ENCODE data around the gene WDR5.
A peak's percentile ranks its signal among the peaks of the same experiment; 100 is the strongest.

Gene WDR5

GRCh38 chr9:134128727-134129679, 6.9 kb upstream of the WDR5 start:
- Histone ChIP-seq H3K36me3 (ENCODE audit: control insufficient read depth, insufficient read depth, low read length) (no peaks in the 10 kb centered on the region), H3K4ac (ENCODE audit: low read depth, low read length) (no peak overlapping the region), H2BK120ac (ENCODE audit: low read depth, low read length) (no peak overlapping the region), H3K79me1 (ENCODE audit: low read length) (no peaks in the 10 kb centered on the region), H3K27ac (ENCODE audit: low read depth, low read length) (no peak overlapping the region), H3K4me1 (ENCODE audit: control insufficient read depth, low read depth, low read length) (no peaks in the 10 kb centered on the region), H3K18ac (ENCODE audit: low read length) (no peak overlapping the region), H2BK15ac (replicated peaks; ENCODE audit: low read depth) (no peak overlapping the region), H3K4me3 (ENCODE audit: low read length) (no peak overlapping the region), H3K9ac (ENCODE audit: low read length) (no peak overlapping the region), H2AK5ac (ENCODE audit: low read length) (no peak overlapping the region), H3K27me3 (ENCODE audit: insufficient read depth, low read length, poor library complexity) (no peaks in the 10 kb centered on the region), H4K8ac (ENCODE audit: low read depth, low read length) (no peak overlapping the region), H4K5ac (ENCODE audit: low read length) (no peak overlapping the region), H3K4me2 (ENCODE audit: low read length) (no peak overlapping the region), H2BK5ac (ENCODE audit: low read length) (no peak overlapping the region), H3K23ac (ENCODE audit: low read length) (no peak overlapping the region), H3K56ac (ENCODE audit: low read length) (peak overlapping the region; percentile 10), H3K79me2 (ENCODE audit: control insufficient read depth, insufficient read depth, low read length) (no peaks in the 10 kb centered on the region)
- no CpG with 5 or more reads among the region's 38 CpGs for WGBS (ENCODE audit: extremely low coverage, insufficient coverage, low lambda C conversion rate)
- DNase-seq, result no peak

- Histone ChIP-seq H3K4me2 (ENCODE audit: low read length) (no peak overlapping the region), H2AK5ac (ENCODE audit: low read length) (no peak overlapping the region), H3K9ac (ENCODE audit: low read length) (peak overlapping the region; percentile 8), H3K18ac (ENCODE audit: low read length) (no peak overlapping the region), H3K79me2 (ENCODE audit: control insufficient read depth, insufficient read depth, low read length) (no peaks in the 10 kb centered on the region), H3K27ac (ENCODE audit: low read depth, low read length) (peak overlapping the region; percentile 8), H3K4me3 (ENCODE audit: low read length) (no peak overlapping the region), H3K27me3 (ENCODE audit: insufficient read depth, low read length, poor library complexity) (no peaks in the 10 kb centered on the region), H3K4me1 (ENCODE audit: control insufficient read depth, low read depth, low read length) (no peaks in the 10 kb centered on the region), H3K23ac (ENCODE audit: low read length) (no peak overlapping the region), H2BK15ac (replicated peaks; ENCODE audit: low read depth) (no peak overlapping the region), H2BK120ac (ENCODE audit: low read depth, low read length) (no peak overlapping the region), H2BK5ac (ENCODE audit: low read length) (no peak overlapping the region), H4K8ac (ENCODE audit: low read depth, low read length) (no peak overlapping the region), H4K5ac (ENCODE audit: low read length) (no peak overlapping the region), H3K56ac (ENCODE audit: low read length) (peak overlapping the region; percentile 5), H3K36me3 (ENCODE audit: control insufficient read depth, insufficient read depth, low read length) (no peaks in the 10 kb centered on the region), H3K4ac (ENCODE audit: low read depth, low read length) (no peak overlapping the region), H3K79me1 (ENCODE audit: low read length) (no peaks in the 10 kb centered on the region)
- peak; percentile 86 for DNase-seq
- WGBS (ENCODE audit: extremely low coverage, insufficient coverage, low lambda C conversion rate), result no CpG with 5 or more reads among the region's 23 CpGs
These were observed 5.1 kb upstream of the WDR5 start for GRCh38 chr9:134130503-134131375.

- no peak overlapping the region for H3K23ac ChIP-seq (ENCODE audit: low read length)
- H3K9ac ChIP-seq (ENCODE audit: low read length), result no peak overlapping the region
- H3K4me3 ChIP-seq (ENCODE audit: low read length), result no peak overlapping the region
- WGBS (ENCODE audit: extremely low coverage, insufficient coverage, low lambda C conversion rate), result no CpG with 5 or more reads among the region's 13 CpGs
- DNase-seq, result peak; percentile 4
- no peak overlapping the region for H4K8ac ChIP-seq (ENCODE audit: low read depth, low read length)
- H2BK15ac ChIP-seq (replicated peaks; ENCODE audit: low read depth), result no peak overlapping the region
- H3K4me1 ChIP-seq (ENCODE audit: control insufficient read depth, low read depth, low read length), result no peaks in the 10 kb centered on the region
- H2BK5ac ChIP-seq (ENCODE audit: low read length), result no peak overlapping the region
- no peak overlapping the region for H3K18ac ChIP-seq (ENCODE audit: low read length)
- H3K4me2 ChIP-seq (ENCODE audit: low read length), result no peak overlapping the region
- H3K4ac ChIP-seq (ENCODE audit: low read depth, low read length), result no peak overlapping the region
- no peak overlapping the region for H3K27ac ChIP-seq (ENCODE audit: low read depth, low read length)
- peaks cover 1% of the 10 kb centered on the region for H3K79me1 ChIP-seq (ENCODE audit: low read length)
- no peak overlapping the region for H2AK5ac ChIP-seq (ENCODE audit: low read length)
- peak overlapping the region; percentile 6 for H3K56ac ChIP-seq (ENCODE audit: low read length)
- H3K36me3 ChIP-seq (ENCODE audit: control insufficient read depth, insufficient read depth, low read length), result no peaks in the 10 kb centered on the region
- H3K27me3 ChIP-seq (ENCODE audit: insufficient read depth, low read length, poor library complexity), result no peaks in the 10 kb centered on the region
- H3K79me2 ChIP-seq (ENCODE audit: control insufficient read depth, insufficient read depth, low read length), result peaks cover 4% of the 10 kb centered on the region
- H4K5ac ChIP-seq (ENCODE audit: low read length), result no peak overlapping the region
- H2BK120ac ChIP-seq (ENCODE audit: low read depth, low read length), result no peak overlapping the region
These were observed 4.2 kb upstream of the WDR5 start for GRCh38 chr9:134131471-134132207.

GRCh38 chr9:134132208-134132870, 3.5 kb upstream of the WDR5 start:
- Histone ChIP-seq H3K36me3 (ENCODE audit: control insufficient read depth, insufficient read depth, low read length) (no peaks in the 10 kb centered on the region), H2BK120ac (ENCODE audit: low read depth, low read length) (no peak overlapping the region), H3K79me1 (ENCODE audit: low read length) (peaks cover 4% of the 10 kb centered on the region), H3K56ac (ENCODE audit: low read length) (no peak overlapping the region), H3K23ac (ENCODE audit: low read length) (no peak overlapping the region), H3K18ac (ENCODE audit: low read length) (no peak overlapping the region), H3K4me2 (ENCODE audit: low read length) (no peak overlapping the region), H2BK15ac (replicated peaks; ENCODE audit: low read depth) (no peak overlapping the region), H3K4me3 (ENCODE audit: low read length) (no peak overlapping the region), H4K5ac (ENCODE audit: low read length) (no peak overlapping the region), H3K79me2 (ENCODE audit: control insufficient read depth, insufficient read depth, low read length) (peaks cover 11% of the 10 kb centered on the region), H3K4me1 (ENCODE audit: control insufficient read depth, low read depth, low read length) (no peaks in the 10 kb centered on the region), H3K4ac (ENCODE audit: low read depth, low read length) (no peak overlapping the region), H4K8ac (ENCODE audit: low read depth, low read length) (no peak overlapping the region), H2BK5ac (ENCODE audit: low read length) (no peak overlapping the region), H3K9ac (ENCODE audit: low read length) (no peak overlapping the region), H2AK5ac (ENCODE audit: low read length) (no peak overlapping the region), H3K27me3 (ENCODE audit: insufficient read depth, low read length, poor library complexity) (no peaks in the 10 kb centered on the region), H3K27ac (ENCODE audit: low read depth, low read length) (no peak overlapping the region)
- no peak for DNase-seq
- no CpG with 5 or more reads among the region's 19 CpGs for WGBS (ENCODE audit: extremely low coverage, insufficient coverage, low lambda C conversion rate)

- Histone ChIP-seq H3K79me2 (ENCODE audit: control insufficient read depth, insufficient read depth, low read length) (peaks cover 36% of the 10 kb centered on the region), H2BK15ac (replicated peaks; ENCODE audit: low read depth) (no peak overlapping the region), H2BK120ac (ENCODE audit: low read depth, low read length) (no peak overlapping the region), H3K4ac (ENCODE audit: low read depth, low read length) (peak overlapping the region; percentile 22), H3K9ac (ENCODE audit: low read length) (peak overlapping the region; percentile 83), H3K4me2 (ENCODE audit: low read length) (peak overlapping the region; percentile 28), H3K79me1 (ENCODE audit: low read length) (peaks cover 16% of the 10 kb centered on the region), H3K4me3 (ENCODE audit: low read length) (peak overlapping the region; percentile 79), H3K56ac (ENCODE audit: low read length) (peak overlapping the region; percentile 94), H3K18ac (ENCODE audit: low read length) (no peak overlapping the region), H4K8ac (ENCODE audit: low read depth, low read length) (no peak overlapping the region), H3K27me3 (ENCODE audit: insufficient read depth, low read length, poor library complexity) (no peaks in the 10 kb centered on the region), H2BK5ac (ENCODE audit: low read length) (no peak overlapping the region), H3K23ac (ENCODE audit: low read length) (no peak overlapping the region), H4K5ac (ENCODE audit: low read length) (no peak overlapping the region), H3K36me3 (ENCODE audit: control insufficient read depth, insufficient read depth, low read length) (peaks cover 1% of the 10 kb centered on the region), H3K4me1 (ENCODE audit: control insufficient read depth, low read depth, low read length) (peaks cover 2% of the 10 kb centered on the region), H2AK5ac (ENCODE audit: low read length) (no peak overlapping the region), H3K27ac (ENCODE audit: low read depth, low read length) (no peak overlapping the region)
- no CpG with 5 or more reads among the region's 7 CpGs for WGBS (ENCODE audit: extremely low coverage, insufficient coverage, low lambda C conversion rate)
- no peak for DNase-seq
These were observed 936 bp upstream of the WDR5 start for GRCh38 chr9:134134949-134135342.
